ENCODE results near the gene PACSIN2.

PACSIN2 gene

GRCh38 chr22:42881982-42882656 lies 132.8 kb downstream of the PACSIN2 start:
- Histone ChIP-seq H3K4me3 (replicated peaks; ENCODE audit: insufficient read depth, low read length) (no peak overlapping the region), H3K27ac (replicated peaks) (no peak overlapping the region), H3K27me3 (ENCODE audit: insufficient read depth, poor library complexity, severe bottlenecking) (no peaks in the 10 kb centered on the region)
- no peak for DNase-seq (ENCODE audit: low read depth in 1 of 2, low spot score in 1 of 2)
- no peak for TF ChIP-seq CTCF (IDR thresholded peaks at IDR 0.05; ENCODE audit: insufficient read depth, low read length)
- TF ChIP-seq SPI1 (IDR thresholded peaks at IDR 0.05; ENCODE audit: borderline replicate concordance, low read depth) = no peak
- TF ChIP-seq REST (IDR thresholded peaks at IDR 0.05; ENCODE audit: insufficient replicate concordance, low read depth) = no peak
- no peak for TF ChIP-seq POLR2AphosphoS5 (IDR thresholded peaks at IDR 0.05; ENCODE audit: low read depth)
- no peak for TF ChIP-seq GABPA (IDR thresholded peaks at IDR 0.05; ENCODE audit: low read depth)

GRCh38 chr22:42881298-42881697 lies 133.7 kb downstream of the PACSIN2 start:
- no peak for TF ChIP-seq SPI1 (IDR thresholded peaks at IDR 0.05; ENCODE audit: borderline replicate concordance, low read depth)
- TF ChIP-seq REST (IDR thresholded peaks at IDR 0.05; ENCODE audit: insufficient replicate concordance, low read depth) = no peak
- TF ChIP-seq GABPA (IDR thresholded peaks at IDR 0.05; ENCODE audit: low read depth) = no peak
- TF ChIP-seq POLR2AphosphoS5 (IDR thresholded peaks at IDR 0.05; ENCODE audit: low read depth) = no peak
- no peak for TF ChIP-seq CTCF (IDR thresholded peaks at IDR 0.05; ENCODE audit: insufficient read depth, low read length)
- no peak for DNase-seq (ENCODE audit: low read depth in 1 of 2, low spot score in 1 of 2)
- Histone ChIP-seq H3K4me3 (replicated peaks; ENCODE audit: insufficient read depth, low read length) (no peak overlapping the region), H3K27ac (replicated peaks) (no peak overlapping the region), H3K27me3 (ENCODE audit: insufficient read depth, poor library complexity, severe bottlenecking) (no peaks in the 10 kb centered on the region)

- no peaks in the 10 kb centered on the region for H3K27me3 ChIP-seq (ENCODE audit: insufficient read depth, poor library complexity, severe bottlenecking)
- DNase-seq (ENCODE audit: low read depth in 1 of 2, low spot score in 1 of 2) = no peak
- TF ChIP-seq GABPA (IDR thresholded peaks at IDR 0.05; ENCODE audit: low read depth) (no peak), REST (IDR thresholded peaks at IDR 0.05; ENCODE audit: insufficient replicate concordance, low read depth) (no peak), SPI1 (IDR thresholded peaks at IDR 0.05; ENCODE audit: borderline replicate concordance, low read depth) (no peak), CTCF (IDR thresholded peaks at IDR 0.05; ENCODE audit: insufficient read depth, low read length) (no peak), POLR2AphosphoS5 (IDR thresholded peaks at IDR 0.05; ENCODE audit: low read depth) (no peak)
- H3K27ac ChIP-seq (replicated peaks) = no peak overlapping the region
- no peak overlapping the region for H3K4me3 ChIP-seq (replicated peaks; ENCODE audit: insufficient read depth, low read length)
Observed at GRCh38 chr22:42880815-42881214, 134.1 kb downstream of the PACSIN2 start.
